Fibroblast of the aortic adventitia (primary cell): Measurements from ENCODE around the gene KDM3B. TPM values are rescaled to one million over a fixed set of nuclear protein-coding genes. Genes with fewer than 3 reads are reported as not detected.

Source experiments
- DNase-seq: peaks from one replicate; pipeline ENCODE4 v3.0.0-alpha.2; 2010; ENCODE audit warnings: low read depth
- H3K4me3 ChIP-seq: 2 replicates; pipeline ENCODE4 v1.5.1; 2011; ENCODE audit warnings: low read depth, mild to moderate bottlenecking, control low read depth, low read length, moderate library complexity
- total RNA-seq: library from RNA; depleted of rRNA; stranded (reverse); fragments of >200 nt; gene quantifications from 2 replicates; pipeline ENCODE4 v1.2.3, GENCODE V29; 2012; ENCODE audit warnings: low replicate concordance
- TF ChIP-seq, protein P1 (sequence below): IDR thresholded peaks from 2 replicates; pipeline ENCODE4 v1.5.1; 2011; ENCODE audit warnings: mild to moderate bottlenecking, low read length, control low read depth, inconsistent platforms; ENCODE audit not compliant: insufficient read depth

Gene KDM3B
- total RNA-seq, 1 donor = 47.1 TPM

DNA sequence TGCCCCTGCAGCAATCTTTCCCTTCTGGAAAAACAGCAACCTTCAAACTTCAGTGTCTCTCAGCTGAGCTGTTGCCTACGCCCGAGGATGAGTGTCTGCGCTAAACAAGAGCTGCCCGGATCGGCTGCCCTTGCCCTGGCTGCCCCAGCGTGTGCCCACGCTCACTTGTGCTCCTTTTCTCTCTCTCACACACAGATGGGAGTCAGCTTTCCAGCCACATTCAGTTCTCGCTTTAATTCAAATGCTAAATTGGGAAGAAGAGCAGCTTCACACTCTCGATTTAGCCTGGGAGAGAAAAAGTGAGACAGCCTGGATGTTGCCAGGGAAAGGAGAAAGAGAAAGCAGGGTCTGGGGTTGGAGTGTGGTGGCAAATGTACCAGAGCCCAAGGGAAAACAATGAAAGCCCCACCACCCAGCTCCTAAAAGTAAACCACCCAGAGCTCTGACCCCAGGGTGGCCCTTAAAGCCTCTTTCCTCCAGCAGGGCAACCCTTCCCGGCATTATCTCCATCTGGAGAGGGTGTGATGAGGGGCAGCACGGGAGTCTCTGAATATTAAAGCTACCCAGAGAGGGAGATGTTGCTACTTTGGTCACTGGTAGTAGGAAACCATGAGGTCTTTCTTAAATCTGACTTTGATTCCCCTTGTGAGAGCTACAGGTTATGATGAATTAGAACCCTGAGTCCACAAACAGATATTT lies 102.9 kb downstream of the KDM3B start:
- TF ChIP-seq, protein P1, sequence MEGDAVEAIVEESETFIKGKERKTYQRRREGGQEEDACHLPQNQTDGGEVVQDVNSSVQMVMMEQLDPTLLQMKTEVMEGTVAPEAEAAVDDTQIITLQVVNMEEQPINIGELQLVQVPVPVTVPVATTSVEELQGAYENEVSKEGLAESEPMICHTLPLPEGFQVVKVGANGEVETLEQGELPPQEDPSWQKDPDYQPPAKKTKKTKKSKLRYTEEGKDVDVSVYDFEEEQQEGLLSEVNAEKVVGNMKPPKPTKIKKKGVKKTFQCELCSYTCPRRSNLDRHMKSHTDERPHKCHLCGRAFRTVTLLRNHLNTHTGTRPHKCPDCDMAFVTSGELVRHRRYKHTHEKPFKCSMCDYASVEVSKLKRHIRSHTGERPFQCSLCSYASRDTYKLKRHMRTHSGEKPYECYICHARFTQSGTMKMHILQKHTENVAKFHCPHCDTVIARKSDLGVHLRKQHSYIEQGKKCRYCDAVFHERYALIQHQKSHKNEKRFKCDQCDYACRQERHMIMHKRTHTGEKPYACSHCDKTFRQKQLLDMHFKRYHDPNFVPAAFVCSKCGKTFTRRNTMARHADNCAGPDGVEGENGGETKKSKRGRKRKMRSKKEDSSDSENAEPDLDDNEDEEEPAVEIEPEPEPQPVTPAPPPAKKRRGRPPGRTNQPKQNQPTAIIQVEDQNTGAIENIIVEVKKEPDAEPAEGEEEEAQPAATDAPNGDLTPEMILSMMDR = no peak
- no peak overlapping the region for H3K4me3 ChIP-seq
- DNase-seq = no peak

DNA sequence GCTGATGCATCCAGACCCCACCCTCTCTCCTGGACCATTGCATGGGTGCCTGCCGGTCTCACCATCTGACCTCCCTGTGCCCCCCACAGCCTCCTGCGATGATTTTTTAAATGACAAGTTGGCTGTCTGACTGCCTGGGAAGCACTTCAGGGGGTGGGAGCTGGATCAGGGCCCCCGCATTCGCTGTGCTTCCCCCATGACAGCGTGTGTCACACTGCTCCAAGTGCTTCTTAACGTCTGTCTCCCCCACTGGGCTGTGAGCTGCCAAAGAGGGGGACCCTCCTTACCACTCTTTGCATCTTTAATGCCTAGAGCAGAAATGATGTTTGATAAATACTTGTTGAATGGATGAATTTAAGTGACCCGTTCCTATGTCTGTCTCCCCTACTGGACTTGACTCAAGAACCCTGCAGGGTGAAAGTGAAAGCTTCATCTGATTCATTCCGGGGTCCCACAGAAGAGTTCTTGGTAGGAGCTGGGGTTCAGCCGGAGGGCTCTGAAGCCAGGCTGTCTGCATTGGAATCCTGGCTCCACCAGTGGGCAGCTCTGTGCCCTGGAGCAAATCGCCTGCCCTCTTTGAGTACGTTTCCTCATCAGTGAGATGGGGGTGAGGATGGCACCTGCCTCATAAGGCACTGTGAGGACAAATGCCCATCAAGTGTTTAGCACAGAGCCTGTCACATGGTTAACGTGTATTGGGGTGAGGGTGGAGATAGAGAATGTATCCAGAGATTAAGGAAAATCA lies 105.2 kb downstream of the KDM3B start:
- no peak overlapping the region for H3K4me3 ChIP-seq
- no peak for DNase-seq
- TF ChIP-seq, protein P1 = peak; percentile 10

DNA sequence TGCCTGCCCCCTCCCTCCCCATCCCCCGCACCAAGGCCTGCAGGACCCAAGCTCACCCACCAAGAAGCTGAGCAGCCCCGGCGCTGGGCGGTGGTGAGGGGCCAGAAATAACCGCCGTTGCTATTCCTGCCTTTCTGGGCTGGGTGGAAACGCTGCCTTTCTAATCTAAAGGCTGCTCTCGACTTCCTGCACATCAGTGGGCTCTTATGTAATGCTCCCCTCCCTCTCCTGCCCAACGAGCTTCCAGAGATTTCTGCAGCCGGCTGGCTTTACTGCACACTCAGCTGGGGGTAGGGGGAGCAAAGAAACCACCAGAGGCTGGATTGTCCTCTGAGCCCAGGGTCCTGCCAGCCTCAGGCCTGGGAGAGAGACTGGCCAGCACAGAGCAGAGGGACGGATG lies 105.9 kb downstream of the KDM3B start:
- no peak overlapping the region for H3K4me3 ChIP-seq
- TF ChIP-seq, protein P1 = no peak

GRCh38 chr5:138458856-138459255 lies 106.4 kb downstream of the KDM3B start:
- no peak overlapping the region for H3K4me3 ChIP-seq
- no peak for DNase-seq
- TF ChIP-seq, protein P1 = no peak

More for the DNA sequence above, 105.9 kb downstream of the KDM3B start:
- peak; percentile 41 for DNase-seq

- TF ChIP-seq, protein P1 = no peak
- no peak overlapping the region for H3K4me3 ChIP-seq
- no peak for DNase-seq
Observed at GRCh38 chr5:138459311-138459933, 106.9 kb downstream of the KDM3B start.

- DNase-seq = no peak
- TF ChIP-seq, protein P1 = no peak
- no peak overlapping the region for H3K4me3 ChIP-seq
Observed at GRCh38 chr5:138460032-138460693, 107.7 kb downstream of the KDM3B start.
